Stimulated activated CD4-positive, alpha-beta T cell treated with anti-CD3 and anti-CD28 coated beads, Interleukin-2, amount 100 ng/mL, for 48 hours (primary cell): ENCODE data around the gene PDCD2.
"Not testable (repeated sequence)": the region's sequence is repeated elsewhere in the genome, so short reads cannot be mapped to it uniquely, and the experiment has no call there.

Experiments
- DNase-seq, 2 donors: peaks; one replicate each; pipeline ENCODE4 v3.0.0-alpha.2; 2020

The PDCD2 gene

GRCh38 chr6:170584181-170584953, at the start of gene PDCD2:
TSS of gene PDCD2 (minus strand) at chr6:170584637. CDS start at chr6:170584581, 56 bp downstream.
- peak; percentile 84 to 86 for DNase-seq

GRCh38 chr6:170616020-170616554, 31.6 kb upstream of the PDCD2 start:
- not testable (repeated sequence) for DNase-seq

- DNase-seq: not testable (repeated sequence)
These were observed 27.9 kb upstream of the PDCD2 start for GRCh38 chr6:170612256-170612804.

GRCh38 chr6:170609225-170609624, 24.8 kb upstream of the PDCD2 start:
- DNase-seq: not testable (repeated sequence)

- no peak for DNase-seq
These were observed 21.3 kb upstream of the PDCD2 start for GRCh38 chr6:170605574-170606259.

GRCh38 chr6:170597278-170597677, 12.8 kb upstream of the PDCD2 start:
- DNase-seq: no peak

GRCh38 chr6:170596426-170596825, 12.0 kb upstream of the PDCD2 start:
- DNase-seq: no peak

GRCh38 chr6:170590725-170591124, 6.3 kb upstream of the PDCD2 start:
- no peak for DNase-seq

- no peak for DNase-seq
These were observed 589 bp upstream of the PDCD2 start for GRCh38 chr6:170584954-170585498.

- no peak for DNase-seq
These were observed 669 bp downstream of the PDCD2 start for GRCh38 chr6:170583756-170584180.

GRCh38 chr6:170578909-170579308, 5.5 kb downstream of the PDCD2 start:
- DNase-seq: no peak

- DNase-seq: no peak
These were observed 9.2 kb downstream of the PDCD2 start for GRCh38 chr6:170575250-170575649.

- DNase-seq: no peak
These were observed 11.6 kb downstream of the PDCD2 start for GRCh38 chr6:170572704-170573466.

GRCh38 chr6:170564936-170565530, 19.4 kb downstream of the PDCD2 start:
- no peak for DNase-seq

- no peak for DNase-seq
These were observed 22.9 kb downstream of the PDCD2 start for GRCh38 chr6:170561555-170561954.

GRCh38 chr6:170555305-170555704, 29.1 kb downstream of the PDCD2 start:
- DNase-seq: no peak

- no peak for DNase-seq
These were observed 29.7 kb downstream of the PDCD2 start for GRCh38 chr6:170554796-170555137.

GRCh38 chr6:170554013-170554795, 30.2 kb downstream of the PDCD2 start, which contains the start of gene TBP:
TSS of gene TBP (plus strand) at chr6:170554369. CDS start at chr6:170557030, 2,661 bp downstream.
- DNase-seq: peak; percentile 91 to 94

- DNase-seq: no peak
These were observed 30.9 kb downstream of the PDCD2 start for GRCh38 chr6:170553534-170554012.

GRCh38 chr6:170552765-170553533, 31.5 kb downstream of the PDCD2 start, which contains the start of gene PSMB1:
TSS of gene PSMB1 (minus strand) at chr6:170553307. CDS start at chr6:170553242, 65 bp downstream.
- DNase-seq: peak; percentile 68 to 77
